ENCODE results near the gene SLC24A3.

- TF ChIP-seq CTCF (IDR thresholded peaks at IDR 0.05) (no peak), EP300 (IDR thresholded peaks at IDR 0.05) (no peak), POLR2AphosphoS5 (IDR thresholded peaks at IDR 0.05) (no peak), POLR2A (IDR thresholded peaks at IDR 0.05) (no peak)
Observed at GRCh38 chr20:19363476-19363875, 151.0 kb downstream of the SLC24A3 start.

Data from suprapubic skin (tissue), 4 donors.